GM12878 (cell line): ENCODE results near the gene DNAJC27. TPM values are rescaled to one million over a fixed set of nuclear protein-coding genes. Genes with fewer than 3 reads are reported as not detected.

Experiments used
- ATAC-seq: fragments of 200-7000 bp; cut with Tn5 transposase; 3 replicates; pipeline ENCODE4 v1.9.1; 2020; ENCODE audit warnings: mild to moderate bottlenecking, moderate library complexity
- BruUV-seq: library from RNA; stranded (reverse); fragments of 400-500 nt; replicated peaks from 2 replicates; lab custom pipeline; 2021; lab: Mats Ljungman, UMichigan
- CTCF ChIA-PET: fragments of 300-600 bp; sonication (Branson Sonifier 250); formaldehyde crosslinking; extraction: SDS; loops from one replicate; lab custom pipeline; 2021; ENCODE audit warnings: inconsistent platforms; lab: Yijun Ruan, JAX
- POLR2A ChIA-PET: fragments of 350-600 bp; formaldehyde crosslinking; extraction: SDS; loops from one replicate; lab custom pipeline; 2021; ENCODE audit warnings: inconsistent platforms; lab: Charles Lee
- RAD21 ChIA-PET: fragments of 300-600 bp; sonication (Branson Sonifier 250); formaldehyde crosslinking; loops from one replicate; lab custom pipeline; 2023; ENCODE audit warnings: antibody characterized with exemption; ENCODE audit not compliant: unreplicated experiment; lab: Charles Lee
- SMC1A ChIA-PET: fragments of 300-600 bp; sonication (Branson Sonifier 250); formaldehyde crosslinking; loops from one replicate; lab custom pipeline; 2023; ENCODE audit not compliant: unreplicated experiment, uncharacterized antibody; lab: Charles Lee
- DNase-seq: peaks from one replicate; pipeline ENCODE4 v3.0.0-alpha.2; 2011; ENCODE audit warnings: low read depth, low spot score
- FAIRE-seq: peaks from 3 replicates; lab custom pipeline; 2011; peaks lifted over from hg19 to GRCh38; lab: Jason Lieb, UNC
- H2AFZ ChIP-seq: 2 replicates; pipeline ENCODE4 v1.6.0; 2011; ENCODE audit warnings: low read depth, low read length, control low read depth; ENCODE audit not compliant: control insufficient read depth
- H3K27ac ChIP-seq: 2 replicates; pipeline ENCODE4 v1.5.1; 2011; ENCODE audit warnings: control low read depth; ENCODE audit not compliant: control insufficient read depth, insufficient read depth
- H3K27me3 ChIP-seq, 2 experiments: replicated peaks in 1 of 2; 2 replicates each; pipeline versions ENCODE4 v1.6.0 to v1.6.1; 2011; ENCODE audit warnings: low read length in 1 of 2; ENCODE audit not compliant: control insufficient read depth in 2 of 2, insufficient read depth in 2 of 2
- H3K36me3 ChIP-seq, 2 experiments: 2 replicates each; pipeline ENCODE4 v1.5.1; 2011; ENCODE audit warnings: low read length in 1 of 2; ENCODE audit not compliant: control insufficient read depth in 2 of 2, insufficient read depth in 2 of 2
- H3K4me1 ChIP-seq: 2 replicates; pipeline ENCODE4 v1.6.1; 2011; ENCODE audit warnings: mild to moderate bottlenecking, low read length, moderate library complexity, mixed read lengths; ENCODE audit not compliant: control insufficient read depth, insufficient read depth
- H3K4me2 ChIP-seq: 2 replicates; pipeline ENCODE4 v1.6.0; 2011; ENCODE audit warnings: control low read depth; ENCODE audit not compliant: control insufficient read depth, insufficient read depth
- H3K4me3 ChIP-seq: fragments of 200-600 bp; sonication (generic); 2 replicates; pipeline ENCODE4 v1.5.1; 2016
- H3K79me2 ChIP-seq: 2 replicates; pipeline ENCODE4 v1.6.0; 2011; ENCODE audit warnings: low read length; ENCODE audit not compliant: control insufficient read depth, insufficient read depth
- H3K9ac ChIP-seq: 2 replicates; pipeline ENCODE4 v1.8.0; 2011; ENCODE audit warnings: low read length, control low read depth, mixed read lengths; ENCODE audit not compliant: control insufficient read depth, insufficient read depth
- H3K9me3 ChIP-seq: replicated peaks from 3 replicates; pipeline ENCODE4 v1.5.1; 2011; ENCODE audit warnings: mild to moderate bottlenecking, low read length; ENCODE audit not compliant: control insufficient read depth, insufficient read depth
- H4K20me1 ChIP-seq: 2 replicates; pipeline ENCODE4 v1.6.0; 2011; ENCODE audit not compliant: control insufficient read depth, insufficient read depth
- BCLAF1 ChIP-seq: fragments of 450-650 bp; IDR thresholded peaks from 2 replicates; pipeline ENCODE4 v1.6.1; 2017; ENCODE audit warnings: antibody characterized with exemption, mild to moderate bottlenecking, moderate library complexity
- CUX1 ChIP-seq: IDR thresholded peaks from 2 replicates; pipeline ENCODE4 v1.6.1; 2012; ENCODE audit warnings: improper control_type of control experiment, low read depth, low read length; ENCODE audit not compliant: insufficient replicate concordance
- JUND ChIP-seq: IDR thresholded peaks from 2 replicates; pipeline ENCODE4 v1.6.1; 2012; ENCODE audit warnings: low read depth, mild to moderate bottlenecking, low read length, improper control_type of control experiment, moderate library complexity
- MTA2 ChIP-seq: fragments of 450-650 bp; IDR thresholded peaks from 2 replicates; pipeline ENCODE4 v1.6.1; 2016; ENCODE audit warnings: low read depth, mild to moderate bottlenecking, moderate library complexity
- MYB ChIP-seq: fragments of 150-350 bp; IDR thresholded peaks from 2 replicates; pipeline ENCODE4 v1.6.1; 2014; ENCODE audit warnings: mild to moderate bottlenecking, low read depth, low read length, borderline replicate concordance
- SIX5 ChIP-seq: IDR thresholded peaks from 2 replicates; pipeline ENCODE4 v1.6.1; 2011; ENCODE audit warnings: mild to moderate bottlenecking, low read depth, low read length, moderate library complexity; ENCODE audit not compliant: severe bottlenecking
- SP1 ChIP-seq: IDR thresholded peaks from one replicate; pipeline ENCODE4 v1.6.1; 2011; ENCODE audit warnings: low read depth, low read length
- YY1 ChIP-seq: IDR thresholded peaks from 2 replicates; pipeline ENCODE4 v1.6.1; 2011; ENCODE audit warnings: low read depth, mild to moderate bottlenecking, low read length
- ZBTB40 ChIP-seq: fragments of 450-650 bp; IDR thresholded peaks from 2 replicates; pipeline ENCODE4 v1.6.1; 2016; ENCODE audit warnings: mild to moderate bottlenecking, moderate library complexity, borderline replicate concordance
- WGBS: methylation state at CpG from one replicate; pipeline ENCODE4 v1.1.6; 2016; ENCODE audit warnings: low lambda C conversion rate; ENCODE audit not compliant: insufficient replicate concordance, insufficient coverage; ENCODE audit errors: missing lambda C conversion rate; 5-methylcytosine and 5-hydroxymethylcytosine counted together
- in situ Hi-C: fragments of 300-500 bp; cut with MboI; formaldehyde crosslinking; loops from 9 replicates; pipeline ENCODE4 v1.14.3; 2018; ENCODE audit warnings: mixed read lengths
- intact Hi-C: fragments of 100-400 bp; cut with micrococcal nuclease; formaldehyde crosslinking; loops from one replicate; pipeline ENCODE4 v1.14.2; 2022; ENCODE audit not compliant: unreplicated experiment
- polyA plus RNA-seq, 11 experiments: library from polyadenylated mRNA; depleted of rRNA in 4 of 11; unstranded in 6 of 11; stranded (reverse) in 5 of 11; fragments of >200 nt; fragmentation: Nextera tagmentation in 4 of 11; fragmentation: Illumina TruSeq in 1 of 11; extraction: Ambion mirVana in 4 of 11; extraction: Trizol in 1 of 11; gene quantifications; 1 replicate in 1 of 11; 2 replicates in 10 of 11; pipeline versions ENCODE4 v1.2.1 to v1.2.3, GENCODE V29; 2011 to 2016; ENCODE audit warnings: inconsistent platforms in 2 of 11, missing spikeins in 2 of 11, low read depth in 1 of 11
- total RNA-seq, 4 experiments: library from RNA; depleted of rRNA in 3 of 4; stranded (reverse); fragments of >200 nt in 3 of 4; fragmentation: Illumina TruSeq in 1 of 4; extraction: Trizol in 1 of 4; gene quantifications; 2 replicates each; pipeline versions ENCODE4 v1.2.1 to v1.2.3, GENCODE V29; 2013 to 2021
- TF ChIP-seq, protein P1 (sequence below): IDR thresholded peaks from 2 replicates; pipeline ENCODE4 v1.6.1; 2012; ENCODE audit warnings: low read length, inconsistent platforms

DNAJC27 gene
- total and polyA plus RNA-seq, 10 of the 15 experiments (the other 5 are each of a cell fraction or from before 2014, with no cell fraction given), result 0.95 to 9.6 (median 3.7) TPM

- no peak for DNase-seq
- Histone ChIP-seq H3K9ac (no peak overlapping the region), H3K27ac (no peak overlapping the region), H4K20me1 (no peaks in the 10 kb centered on the region), H3K36me3 (peaks cover 2 to 9% of the 10 kb centered on the region in 2 experiments; a peak in 3 of 4 replicates), H3K4me3 (no peak overlapping the region), H3K27me3 (no peaks in the 10 kb centered on the region), H3K9me3 (no peaks in the 10 kb centered on the region), H3K4me2 (no peak overlapping the region), H3K4me1 (no peaks in the 10 kb centered on the region), H3K79me2 (no peaks in the 10 kb centered on the region), H2AFZ (no peak overlapping the region)
- intact Hi-C loops, result no loop called here
- 97% methylated on average over 4 of the region's 4 CpGs for whole genome bisulfite sequencing
- CTCF ChIA-PET, result interaction anchor here (0.6 kb wide), 2 partner anchors 49 to 464 kb away, joined by 3 read pairs; no protein-coding TSS in a partner anchor
- POLR2A ChIA-PET, result interaction anchor here (1.0 kb wide), 1 partner anchor 153 kb away, joined by 4 read pairs; no protein-coding TSS in a partner anchor
- FAIRE-seq, result no peak
- no peak for ATAC-seq
- in situ Hi-C loops, result no loop called here
- RAD21 ChIA-PET, result no interaction called here
- SMC1A ChIA-PET, result interaction anchor here (0.8 to 1.8 kb wide), 4 partner anchors 9 to 33 kb away, joined by 3 to 7 read pairs (median 4); no protein-coding TSS in a partner anchor
- BruUV-seq, result no TSS peak
- TF ChIP-seq CUX1, result no peak
- no peak for TF ChIP-seq MYB
- no peak for TF ChIP-seq SP1
- no peak for TF ChIP-seq SIX5
- TF ChIP-seq MTA2, result no peak
- no peak for TF ChIP-seq YY1
- TF ChIP-seq, protein P1, sequence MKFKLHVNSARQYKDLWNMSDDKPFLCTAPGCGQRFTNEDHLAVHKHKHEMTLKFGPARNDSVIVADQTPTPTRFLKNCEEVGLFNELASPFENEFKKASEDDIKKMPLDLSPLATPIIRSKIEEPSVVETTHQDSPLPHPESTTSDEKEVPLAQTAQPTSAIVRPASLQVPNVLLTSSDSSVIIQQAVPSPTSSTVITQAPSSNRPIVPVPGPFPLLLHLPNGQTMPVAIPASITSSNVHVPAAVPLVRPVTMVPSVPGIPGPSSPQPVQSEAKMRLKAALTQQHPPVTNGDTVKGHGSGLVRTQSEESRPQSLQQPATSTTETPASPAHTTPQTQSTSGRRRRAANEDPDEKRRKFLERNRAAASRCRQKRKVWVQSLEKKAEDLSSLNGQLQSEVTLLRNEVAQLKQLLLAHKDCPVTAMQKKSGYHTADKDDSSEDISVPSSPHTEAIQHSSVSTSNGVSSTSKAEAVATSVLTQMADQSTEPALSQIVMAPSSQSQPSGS, result no peak
- TF ChIP-seq ZBTB40, result no peak
- TF ChIP-seq BCLAF1, result no peak
- no peak for TF ChIP-seq JUND
Measured at GRCh38 chr2:24945907-24946306, 25.8 kb downstream of the DNAJC27 start.
